GM18511 (cell line): ENCODE measurements around the gene SLX1A.
"Not testable (repeated sequence)": the region's sequence is repeated elsewhere in the genome, so short reads cannot be mapped to it uniquely, and the experiment has no call there.

Source experiments
- ATAC-seq: cut with Tn5 transposase; IDR thresholded peaks from one replicate; pipeline ENCODE4 v1.9.1; 2021; ENCODE audit warnings: mild to moderate bottlenecking, moderate library complexity; ENCODE audit not compliant: unreplicated experiment

SLX1A gene

DNA sequence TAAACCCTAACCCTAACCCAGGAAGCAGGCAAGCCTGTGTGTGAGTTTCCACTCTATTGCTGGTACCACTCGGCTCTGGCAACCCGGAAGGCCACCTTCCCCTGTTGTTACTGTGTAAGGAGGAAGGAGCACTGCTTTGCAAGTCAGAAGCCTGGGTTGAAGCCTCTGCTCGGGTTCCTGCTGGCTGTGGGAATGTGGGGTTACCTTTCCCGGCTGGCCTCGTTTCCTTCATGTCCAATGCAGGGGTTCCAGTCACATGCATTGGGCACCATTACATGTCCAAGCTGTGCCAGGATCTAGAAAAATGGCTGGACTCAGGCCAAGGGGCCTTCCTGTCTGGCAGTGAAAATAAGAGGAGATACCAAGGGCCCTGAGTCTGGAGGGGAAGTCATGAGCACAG, 23.4 kb downstream of the SLX1A start:
- not testable (repeated sequence) for ATAC-seq
